Vagina (tissue), 2 donors: Measurements from ENCODE around the gene MYO7B. TPM values are rescaled to one million over a fixed set of nuclear protein-coding genes. Genes with fewer than 3 reads are reported as not detected.

Experiments used
- DNase-seq, 2 donors: peaks; one replicate each; pipeline ENCODE4 v3.0.0-alpha.2; 2017; ENCODE audit errors: extremely low spot score in 2 of 2
- H3K27ac ChIP-seq: fragments of 200-600 bp; sonication (generic); one replicate; pipeline ENCODE4 v1.5.1; 2019
- H3K27me3 ChIP-seq: fragments of 200-600 bp; sonication (generic); one replicate; pipeline ENCODE4 v1.5.1; 2019
- H3K36me3 ChIP-seq, 2 donors: fragments of 200-600 bp; sonication (generic); one replicate each; pipeline ENCODE4 v1.5.1; 2017 to 2019
- H3K4me1 ChIP-seq: fragments of 200-600 bp; sonication (generic); one replicate; pipeline ENCODE4 v1.5.1; 2019
- H3K4me3 ChIP-seq, 2 donors: fragments of 200-600 bp; sonication (generic); 1 replicate in 1 of 2; 2 replicates in 1 of 2; pipeline ENCODE4 v1.5.1; 2016 to 2019
- H3K9me3 ChIP-seq: fragments of 200-600 bp; sonication (generic); one replicate; pipeline ENCODE4 v1.5.1; 2019
- POLR2A ChIP-seq, 2 donors: fragments of 450-650 bp; IDR thresholded peaks; one replicate each; pipeline ENCODE4 v1.6.1; 2017; ENCODE audit warnings: antibody characterized with exemption in 2 of 2, mild to moderate bottlenecking in 2 of 2, moderate library complexity in 2 of 2
- POLR2AphosphoS5 ChIP-seq, 2 donors: sonication (generic); formaldehyde crosslinking; IDR thresholded peaks; one replicate each; pipeline ENCODE4 v1.9.0; 2017; ENCODE audit warnings: antibody characterized with exemption in 2 of 2, mild to moderate bottlenecking in 2 of 2, low read depth in 1 of 2; ENCODE audit not compliant: insufficient read depth in 1 of 2
- intact Hi-C: fragments of 100-400 bp; cut with DNase I; formaldehyde crosslinking; loops from one replicate; pipeline ENCODE4 v1.15.1; 2023
- total RNA-seq: library from RNA; depleted of rRNA; stranded (reverse); fragments of >200 nt; gene quantifications from one replicate; pipeline ENCODE4 v1.2.3, GENCODE V29; 2016
- TF ChIP-seq, protein P1 (sequence below), 3 experiments: fragments of 450-650 bp in 2 of 3; fragments of 200-600 bp in 1 of 3; sonication (generic) in 1 of 3; IDR thresholded peaks; one replicate each; pipeline ENCODE4 v1.5.1; 2017 to 2019; ENCODE audit warnings: antibody characterized with exemption in 3 of 3, mild to moderate bottlenecking in 2 of 3, moderate library complexity in 2 of 3

The MYO7B gene
- total RNA-seq, 1 donor from 2014 or later, result not detected

DNA sequence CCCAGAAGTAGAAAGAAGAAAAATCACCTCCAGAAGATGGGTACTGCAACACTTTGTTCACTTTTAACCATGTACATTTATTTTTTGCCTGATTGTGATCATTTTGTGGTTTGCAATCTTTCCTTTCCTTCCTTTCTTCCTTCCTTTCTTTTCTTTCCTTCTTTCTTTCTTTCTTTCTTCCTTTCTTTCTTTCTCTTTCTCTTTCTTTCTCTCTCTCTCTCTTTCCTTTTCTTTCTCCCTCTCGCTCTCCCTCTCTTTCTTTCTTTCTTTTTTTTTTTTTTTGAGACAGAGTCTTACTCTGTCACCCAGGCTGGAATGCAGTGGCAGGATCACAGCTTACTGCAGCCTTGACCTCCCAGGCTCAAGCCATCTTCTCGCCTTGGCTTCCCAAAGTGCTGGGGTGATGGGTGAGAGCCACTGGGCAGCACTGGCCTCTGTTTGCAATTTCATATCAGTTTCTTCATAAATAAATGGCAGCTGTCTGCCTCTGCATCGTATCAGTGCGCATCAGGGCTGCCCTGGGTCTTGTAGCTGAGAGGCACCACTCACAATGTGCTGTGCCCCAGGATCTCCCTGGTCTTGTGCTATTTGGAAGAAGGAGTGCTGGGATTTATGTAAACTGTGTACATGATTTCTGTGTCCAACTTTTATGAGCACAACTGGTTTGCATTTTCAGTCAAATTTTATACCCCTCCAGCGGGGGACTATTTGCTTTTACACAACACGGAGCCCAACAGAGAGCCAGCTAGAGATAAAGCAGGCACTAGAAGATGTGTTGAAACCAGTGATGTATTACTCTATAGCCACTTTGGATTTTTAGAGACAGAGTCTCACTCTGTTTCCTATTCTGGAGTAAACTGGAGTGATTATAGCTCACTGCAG lies 146.7 kb downstream of the MYO7B start:
- Histone ChIP-seq H3K36me3 (no peaks in the 10 kb centered on the region), H3K27ac (no peak overlapping the region), H3K4me3 (no peak overlapping the region), H3K4me1 (peaks cover 12% of the 10 kb centered on the region), H3K27me3 (no peaks in the 10 kb centered on the region), H3K9me3 (no peaks in the 10 kb centered on the region)
- no peak for DNase-seq
- intact Hi-C loops, result no loop called here
- TF ChIP-seq, protein P1, sequence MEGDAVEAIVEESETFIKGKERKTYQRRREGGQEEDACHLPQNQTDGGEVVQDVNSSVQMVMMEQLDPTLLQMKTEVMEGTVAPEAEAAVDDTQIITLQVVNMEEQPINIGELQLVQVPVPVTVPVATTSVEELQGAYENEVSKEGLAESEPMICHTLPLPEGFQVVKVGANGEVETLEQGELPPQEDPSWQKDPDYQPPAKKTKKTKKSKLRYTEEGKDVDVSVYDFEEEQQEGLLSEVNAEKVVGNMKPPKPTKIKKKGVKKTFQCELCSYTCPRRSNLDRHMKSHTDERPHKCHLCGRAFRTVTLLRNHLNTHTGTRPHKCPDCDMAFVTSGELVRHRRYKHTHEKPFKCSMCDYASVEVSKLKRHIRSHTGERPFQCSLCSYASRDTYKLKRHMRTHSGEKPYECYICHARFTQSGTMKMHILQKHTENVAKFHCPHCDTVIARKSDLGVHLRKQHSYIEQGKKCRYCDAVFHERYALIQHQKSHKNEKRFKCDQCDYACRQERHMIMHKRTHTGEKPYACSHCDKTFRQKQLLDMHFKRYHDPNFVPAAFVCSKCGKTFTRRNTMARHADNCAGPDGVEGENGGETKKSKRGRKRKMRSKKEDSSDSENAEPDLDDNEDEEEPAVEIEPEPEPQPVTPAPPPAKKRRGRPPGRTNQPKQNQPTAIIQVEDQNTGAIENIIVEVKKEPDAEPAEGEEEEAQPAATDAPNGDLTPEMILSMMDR (IDR thresholded peaks at IDR 0.05), result no peak
- TF ChIP-seq POLR2A (IDR thresholded peaks at IDR 0.05) (no peak), POLR2AphosphoS5 (IDR thresholded peaks at IDR 0.05; ENCODE audit: insufficient read depth in 1 of 2, low read depth in 1 of 2) (no peak)

DNA sequence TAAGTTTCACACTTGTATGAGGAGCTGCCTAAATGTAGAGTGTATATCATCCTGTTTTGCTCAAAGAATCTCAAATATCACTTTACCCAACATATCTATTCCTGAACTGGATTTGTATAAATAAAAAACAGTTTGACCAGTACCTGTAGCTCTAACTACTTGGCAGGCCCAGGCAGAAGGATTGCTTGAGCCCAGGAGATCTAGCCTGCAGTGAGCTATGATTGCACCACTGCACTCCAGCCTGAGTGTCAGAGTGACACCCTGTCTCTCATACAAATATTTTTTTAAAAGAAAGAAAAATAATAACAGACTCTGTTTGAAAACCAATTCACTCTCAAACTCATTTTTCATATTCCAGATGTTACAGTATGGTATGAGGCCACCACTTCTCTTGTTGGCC lies 147.6 kb downstream of the MYO7B start:
- H3K27ac ChIP-seq, result no peak overlapping the region
- intact Hi-C loops, result no loop called here
- H3K27me3 ChIP-seq, result no peaks in the 10 kb centered on the region
- H3K9me3 ChIP-seq, result no peaks in the 10 kb centered on the region
- TF ChIP-seq, protein P1 (IDR thresholded peaks at IDR 0.05), result no peak
- TF ChIP-seq POLR2A (IDR thresholded peaks at IDR 0.05), result no peak
- TF ChIP-seq POLR2AphosphoS5 (IDR thresholded peaks at IDR 0.05; ENCODE audit: insufficient read depth in 1 of 2, low read depth in 1 of 2), result no peak
- peaks cover 12% of the 10 kb centered on the region for H3K4me1 ChIP-seq
- no peak overlapping the region for H3K4me3 ChIP-seq
- DNase-seq, result no peak
- no peaks in the 10 kb centered on the region for H3K36me3 ChIP-seq

DNA sequence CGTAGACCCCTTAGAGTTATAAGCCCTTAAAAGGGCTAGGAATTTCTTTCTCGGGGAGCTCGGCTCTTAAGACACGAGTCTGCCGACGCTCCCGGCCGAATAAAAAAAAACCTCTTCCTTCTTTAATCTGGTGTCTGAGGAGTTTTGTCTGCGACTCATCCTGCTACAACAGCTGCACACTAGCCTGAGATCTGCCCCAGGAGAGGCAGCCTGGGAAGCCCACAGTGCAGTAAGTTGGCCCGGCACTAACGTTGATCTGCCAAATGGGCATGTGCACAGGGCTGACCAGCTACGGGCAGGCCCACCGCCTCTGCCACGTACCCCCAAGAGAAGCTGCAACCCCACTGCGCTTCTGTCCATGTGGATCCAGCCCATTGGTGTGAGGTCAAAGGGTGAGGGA lies 148.3 kb downstream of the MYO7B start:
- Histone ChIP-seq H3K9me3 (no peaks in the 10 kb centered on the region), H3K36me3 (no peaks in the 10 kb centered on the region), H3K27ac (no peak overlapping the region), H3K4me3 (no peak overlapping the region), H3K4me1 (peaks cover 12% of the 10 kb centered on the region), H3K27me3 (no peaks in the 10 kb centered on the region)
- intact Hi-C loops, result no loop called here
- TF ChIP-seq, protein P1 (IDR thresholded peaks at IDR 0.05), result no peak
- TF ChIP-seq POLR2A (IDR thresholded peaks at IDR 0.05) (no peak), POLR2AphosphoS5 (IDR thresholded peaks at IDR 0.05; ENCODE audit: insufficient read depth in 1 of 2, low read depth in 1 of 2) (no peak)
- DNase-seq, result no peak

DNA sequence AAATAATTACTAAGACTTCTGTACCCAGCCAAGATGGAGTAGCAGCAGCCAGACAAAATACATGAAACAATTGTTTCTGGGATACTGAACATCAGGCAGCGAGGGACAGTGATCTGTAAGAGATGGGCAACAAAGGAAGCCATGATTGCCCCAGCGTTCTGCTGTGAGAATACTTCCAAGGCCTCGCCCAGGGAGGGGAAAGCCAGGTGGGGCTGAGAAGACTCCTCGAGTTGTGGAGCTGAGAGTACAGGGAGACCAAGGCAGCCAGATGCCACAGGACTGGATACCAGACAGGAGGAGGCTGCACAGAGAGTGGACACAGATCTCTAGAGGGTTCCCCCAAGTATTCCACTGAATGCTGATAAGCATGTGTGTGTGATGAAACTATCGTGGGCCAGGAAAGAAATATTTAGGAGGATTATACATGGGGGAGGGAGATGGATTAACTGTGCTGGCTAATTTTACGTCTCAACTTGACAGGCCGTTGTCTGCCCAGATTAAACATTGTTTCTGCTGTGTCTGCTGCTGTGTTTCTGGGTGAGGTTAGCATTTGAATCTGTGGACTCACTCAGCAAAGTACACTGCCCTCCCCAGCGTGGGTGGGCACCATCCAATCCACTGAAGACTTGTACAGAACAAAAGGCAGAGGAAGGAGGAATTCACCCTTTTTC lies 150.1 kb downstream of the MYO7B start:
- Histone ChIP-seq H3K36me3 (no peaks in the 10 kb centered on the region), H3K27ac (no peak overlapping the region), H3K4me1 (peaks cover 12% of the 10 kb centered on the region), H3K27me3 (no peaks in the 10 kb centered on the region), H3K4me3 (no peak overlapping the region), H3K9me3 (peaks cover under 1% of the 10 kb centered on the region)
- intact Hi-C loops, result no loop called here
- no peak for TF ChIP-seq POLR2A (IDR thresholded peaks at IDR 0.05)
- TF ChIP-seq, protein P1 (IDR thresholded peaks at IDR 0.05), result no peak
- TF ChIP-seq POLR2AphosphoS5 (IDR thresholded peaks at IDR 0.05; ENCODE audit: insufficient read depth in 1 of 2, low read depth in 1 of 2), result no peak
- no peak for DNase-seq

Other genes starting within 250 kb of the MYO7B start
- gene ERCC3, start 241.5 kb upstream of the MYO7B start, total RNA-seq, result 68.3 TPM
- gene MAP3K2, start 147.7 kb upstream of the MYO7B start, total RNA-seq, result 36.6 TPM
- not detected for gene PROC, start 117.3 kb upstream of the MYO7B start, total RNA-seq
- gene IWS1, start 9.2 kb upstream of the MYO7B start, total RNA-seq, result 40.8 TPM
- not detected for gene GPR17, start 110.5 kb downstream of the MYO7B start, total RNA-seq
- 44.2 TPM for gene LIMS2, start 139.8 kb downstream of the MYO7B start, total RNA-seq
- gene SFT2D3, start 165.8 kb downstream of the MYO7B start, total RNA-seq, result 3.7 TPM